Measurements from ENCODE around the gene ISCA2.

The ISCA2 gene

GRCh38 chr14:74509587-74510222 is 16.1 kb downstream of the ISCA2 start:
- DNase-seq: no peak

DNA sequence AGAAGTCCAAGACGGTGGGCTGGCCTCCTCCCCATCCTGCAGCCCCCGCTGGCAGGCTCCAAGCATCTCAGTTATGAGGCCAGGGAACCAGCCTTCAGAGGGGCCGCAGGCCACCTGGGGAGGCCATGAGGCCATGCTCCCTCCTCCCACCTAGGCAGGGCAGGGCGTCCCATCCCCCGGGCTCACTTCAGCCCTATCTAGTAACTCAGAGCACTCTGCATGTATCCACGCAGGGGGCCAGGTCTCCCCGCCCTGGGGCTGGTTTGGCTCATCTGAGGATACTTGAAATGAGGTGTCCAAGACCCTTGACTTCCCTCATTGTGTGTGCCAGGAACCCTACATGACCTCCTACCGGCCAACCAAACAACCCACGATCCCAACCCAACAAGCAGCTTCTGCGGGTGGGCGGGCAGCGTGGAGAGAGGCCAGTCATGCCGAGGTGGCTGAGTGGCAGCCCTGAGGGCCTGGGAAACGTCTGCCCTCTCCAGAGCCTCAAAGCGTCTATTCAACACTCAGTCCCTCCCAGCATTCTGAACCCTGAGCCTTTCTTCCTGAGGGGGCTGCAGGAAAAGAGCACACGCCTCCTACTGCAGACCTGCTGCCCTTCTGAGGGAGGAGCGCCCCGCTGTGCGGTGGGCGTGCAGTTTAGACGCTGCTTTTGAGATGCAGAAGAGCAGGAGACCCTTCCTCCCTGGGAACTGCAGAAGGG is 16.8 kb downstream of the ISCA2 start:
- DNase-seq: no peak

GRCh38 chr14:74510959-74511409 is 17.4 kb downstream of the ISCA2 start:
- DNase-seq: peak; percentile 36

DNA sequence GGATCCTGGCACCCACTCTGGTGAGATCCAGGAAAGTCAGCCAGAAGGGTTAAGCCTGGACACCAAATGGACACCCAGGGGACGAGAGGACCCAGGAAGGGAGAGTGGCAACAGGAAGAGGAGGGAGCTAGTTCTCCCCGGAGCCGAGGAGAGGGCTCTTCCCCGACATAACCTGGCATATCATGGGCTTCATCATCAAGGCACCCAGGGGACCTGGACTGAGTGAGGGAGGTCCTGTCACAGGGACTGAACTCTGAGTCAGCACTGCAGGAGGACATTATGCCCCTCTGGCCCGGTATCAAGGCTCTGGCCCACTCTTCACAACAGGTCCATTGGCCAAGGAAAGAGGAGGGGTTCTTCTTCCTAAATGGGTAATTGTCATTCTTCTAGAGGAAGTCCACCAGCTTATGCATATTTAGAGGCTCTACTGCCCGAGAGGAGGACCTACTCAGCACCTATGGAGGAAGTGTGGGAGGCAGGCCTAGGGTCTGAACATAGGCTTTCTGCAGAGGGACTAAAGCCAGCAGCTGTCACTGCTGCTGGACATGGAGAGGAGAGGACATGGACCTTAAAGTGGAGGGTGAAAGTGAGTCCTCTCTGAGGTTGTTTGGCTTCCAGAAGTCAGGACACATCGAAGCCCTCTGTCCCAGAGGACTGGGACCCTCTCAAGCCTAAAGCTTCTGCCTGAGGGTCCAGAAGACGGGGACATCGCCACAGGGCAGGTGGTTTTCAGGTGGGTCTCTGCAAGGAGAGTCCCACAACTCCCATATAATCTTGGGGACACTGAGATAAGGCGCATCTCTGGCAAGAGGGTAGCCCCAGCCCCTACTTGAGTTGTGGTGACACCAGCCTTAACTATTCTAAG is 18.6 kb downstream of the ISCA2 start:
- DNase-seq: no peak

DNA sequence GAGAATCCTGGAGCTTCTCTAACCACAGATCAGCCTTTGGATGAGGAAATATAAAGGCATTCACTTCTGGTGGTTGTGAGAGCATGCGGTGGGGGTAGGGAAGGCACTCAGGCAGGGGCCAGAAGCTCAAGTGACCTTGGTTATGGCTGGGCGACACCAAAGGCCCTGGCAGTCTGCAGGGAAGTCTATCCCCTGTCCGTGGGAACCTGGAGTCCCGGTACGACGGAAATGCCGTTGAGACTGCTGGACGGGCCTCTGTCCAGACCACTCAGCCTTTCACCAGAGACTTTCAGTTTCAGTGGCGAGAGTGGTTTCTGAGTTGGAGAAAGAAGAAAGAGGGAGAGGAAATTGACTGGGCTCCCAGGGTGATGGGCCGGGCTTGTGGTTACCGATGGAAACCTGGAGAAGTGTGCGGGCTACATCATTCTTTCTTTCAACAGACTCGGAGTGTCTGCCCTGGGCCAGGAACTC is 20.9 kb downstream of the ISCA2 start:
- peak; percentile 33 for DNase-seq

- no peak for DNase-seq
Measured at GRCh38 chr14:74515891-74516412, 22.4 kb downstream of the ISCA2 start.

DNA sequence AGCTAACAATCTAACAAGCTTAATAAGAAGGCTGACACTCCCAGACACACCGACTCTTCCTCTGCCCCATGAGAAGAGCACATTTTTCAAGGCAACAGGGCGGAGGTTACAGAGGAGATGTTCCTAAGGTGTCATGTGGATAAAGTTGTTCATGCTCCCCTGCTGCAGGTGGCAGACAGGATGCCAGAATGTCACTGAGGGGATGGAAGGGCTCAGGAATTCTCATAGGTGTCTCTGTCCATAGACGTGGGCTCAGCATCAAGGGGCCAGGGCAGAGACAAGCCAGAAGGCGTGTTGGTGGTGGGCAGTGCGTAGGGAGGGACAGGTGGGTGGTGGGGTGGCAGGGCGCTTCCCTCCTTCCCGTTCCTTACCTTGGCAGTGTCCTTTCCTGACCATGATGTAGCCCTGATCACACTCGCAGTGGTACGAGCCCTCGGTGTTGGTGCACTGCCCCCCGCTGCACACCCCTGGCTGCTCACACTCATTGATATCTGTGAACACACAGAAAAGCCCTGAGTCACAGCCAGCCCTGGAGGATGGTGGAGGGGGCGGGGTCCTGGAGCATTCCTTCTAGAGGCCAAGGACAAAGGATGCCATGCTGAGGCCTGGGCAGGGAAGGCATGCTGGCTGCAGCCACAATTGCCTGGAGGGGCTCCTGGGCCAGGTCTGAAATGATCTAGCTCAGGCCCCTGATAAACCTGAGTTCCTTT is 23.0 kb downstream of the ISCA2 start:
- DNase-seq: no peak

GRCh38 chr14:74517731-74518130 is 24.2 kb downstream of the ISCA2 start:
- no peak for DNase-seq

DNA sequence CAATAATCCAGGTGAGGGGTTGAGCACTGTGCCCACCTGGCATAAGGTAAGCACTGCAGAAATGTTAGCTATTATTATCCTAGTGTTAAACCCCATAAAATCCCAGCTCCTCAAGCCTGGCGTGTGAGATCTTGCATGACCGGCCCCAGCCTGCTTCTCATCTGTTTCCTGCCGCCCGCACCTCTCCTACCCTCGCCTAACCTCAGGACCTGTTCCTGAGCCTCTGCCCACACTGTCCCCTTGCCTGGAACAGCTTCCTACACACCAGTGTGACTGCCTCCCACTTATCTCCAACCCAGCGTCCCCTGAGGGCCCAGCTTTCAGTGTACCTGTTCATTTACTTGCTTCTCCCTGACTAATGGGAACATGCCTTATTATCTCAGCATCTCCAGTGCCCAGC is 24.7 kb downstream of the ISCA2 start:
- no peak for DNase-seq

GRCh38 chr14:74519316-74520074 is 25.9 kb downstream of the ISCA2 start:
- DNase-seq: no peak

GRCh38 chr14:74521756-74522155 is 28.2 kb downstream of the ISCA2 start:
- no peak for DNase-seq

DNA sequence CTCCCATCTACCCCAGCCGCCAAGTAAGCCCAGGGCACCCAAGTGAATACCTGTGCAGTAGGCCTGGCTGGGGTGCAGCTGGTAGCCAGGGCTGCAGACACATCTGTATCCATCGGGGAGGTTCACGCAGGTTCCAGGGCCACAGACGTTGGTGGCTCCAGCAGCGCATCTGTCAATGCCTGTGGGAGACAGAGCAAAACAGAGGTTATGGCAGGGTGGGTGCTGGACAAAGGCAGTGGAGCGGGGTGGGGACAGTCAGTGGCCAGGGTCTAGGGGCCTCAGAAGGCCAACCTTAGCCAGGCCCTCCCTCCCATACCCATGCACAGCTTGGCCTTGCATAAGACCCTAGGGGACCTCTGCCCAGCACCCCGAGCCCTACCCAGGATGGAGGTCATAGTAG is 29.2 kb downstream of the ISCA2 start:
- no peak for DNase-seq

GRCh38 chr14:74524076-74524811 is 30.7 kb downstream of the ISCA2 start:
- DNase-seq: no peak

GRCh38 chr14:74524812-74525135 is 31.2 kb downstream of the ISCA2 start:
- no peak for DNase-seq

DNA sequence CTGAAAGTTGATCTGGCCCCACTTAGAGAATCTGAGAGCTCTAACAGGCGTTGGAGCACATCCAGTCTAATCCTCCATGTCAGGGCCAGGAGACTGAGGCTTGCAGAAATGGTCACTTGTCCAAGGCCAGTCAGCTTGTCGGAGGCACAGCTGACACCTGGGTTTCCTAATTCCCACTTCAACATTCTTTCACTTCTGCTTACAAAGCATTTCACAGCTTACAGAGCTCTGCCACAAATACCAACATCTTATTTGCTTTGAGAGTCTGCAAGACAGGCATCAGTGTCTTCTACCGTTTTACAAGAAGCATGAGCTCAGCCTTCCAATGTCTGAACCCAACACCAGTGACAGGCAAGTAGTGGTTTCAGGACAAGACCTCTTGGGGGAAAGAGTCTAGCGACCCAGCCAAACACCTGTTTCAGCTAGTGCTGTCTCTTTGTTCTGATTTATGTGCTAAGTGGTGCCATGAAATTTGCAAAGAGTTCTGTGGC is 31.8 kb downstream of the ISCA2 start:
- no peak for DNase-seq

GRCh38 chr14:74526854-74527585 is 33.5 kb downstream of the ISCA2 start:
- no peak for DNase-seq

- DNase-seq: no peak
Measured at GRCh38 chr14:74527736-74528280, 34.2 kb downstream of the ISCA2 start.

GRCh38 chr14:74528406-74528805 is 34.8 kb downstream of the ISCA2 start:
- DNase-seq: no peak

DNA sequence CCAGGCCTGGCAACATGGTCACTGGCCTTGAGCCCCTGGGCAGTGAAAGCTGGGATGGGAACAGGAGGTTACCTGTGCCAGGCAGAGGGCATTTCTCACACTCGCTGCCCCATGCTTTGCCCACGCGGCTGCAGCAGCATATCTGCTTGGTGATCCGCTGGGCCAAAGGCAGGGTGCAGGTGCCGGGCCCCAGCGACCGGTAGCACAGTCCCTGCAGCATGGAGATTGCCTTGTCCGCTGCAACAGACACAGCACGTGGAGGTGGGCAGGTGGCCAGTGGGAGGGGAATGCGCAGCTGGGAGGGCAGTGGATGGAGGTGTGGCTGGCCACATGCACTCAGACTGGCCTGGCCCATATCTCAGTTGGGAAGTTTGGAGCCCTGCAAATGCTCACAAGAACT is 35.3 kb downstream of the ISCA2 start:
- DNase-seq: no peak

- no peak for DNase-seq
Measured at GRCh38 chr14:74531006-74531405, 37.4 kb downstream of the ISCA2 start.

Measured in HCEC 1CT (cell line).